Subcutaneous adipose tissue (tissue), 4 donors: ENCODE data around the gene ENTPD5. TPM values are rescaled to one million over a fixed set of nuclear protein-coding genes. Genes with fewer than 3 reads are reported as not detected.

Experiments used
- small RNA-seq: library from RNA; depleted of rRNA; stranded (forward); fragments of <200 nt; gene quantifications from one replicate; pipeline ENCODE3, GENCODE V24; 2016
- total RNA-seq, 4 donors: library from RNA; depleted of rRNA; stranded (reverse); fragments of >200 nt; gene quantifications; one replicate each; pipeline ENCODE4 v1.1.0, GENCODE V29; 2016
- TF ChIP-seq, protein P1 (sequence below): fragments of 450-650 bp; IDR thresholded peaks from one replicate; pipeline ENCODE4 v1.5.1; 2016; ENCODE audit warnings: low read depth, mild to moderate bottlenecking, control low read depth, antibody characterized with exemption, moderate library complexity

ENTPD5 gene
- total RNA-seq, 4 donors from 2014 or later: 10.0 to 14.9 (median 12.4) TPM

DNA sequence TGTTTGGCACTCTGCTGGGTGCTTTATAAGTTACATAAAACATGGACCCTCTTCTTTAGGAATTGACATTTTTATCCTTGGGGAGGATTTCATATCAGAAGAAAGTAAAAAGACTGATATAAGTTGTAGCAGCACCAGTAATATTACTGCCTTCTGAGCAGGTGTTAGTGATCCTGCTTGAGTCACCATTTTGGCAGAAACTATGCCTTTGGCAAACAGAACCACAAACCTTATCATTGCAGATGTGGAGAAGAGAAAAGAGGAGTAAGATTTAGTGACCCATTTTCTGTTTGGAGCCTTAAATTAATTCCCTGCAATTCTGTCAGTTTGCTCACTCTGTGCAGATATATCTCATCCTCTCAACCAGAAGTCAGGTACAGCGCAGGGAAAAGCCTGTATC lies 109.4 kb downstream of the ENTPD5 start:
- TF ChIP-seq, protein P1, sequence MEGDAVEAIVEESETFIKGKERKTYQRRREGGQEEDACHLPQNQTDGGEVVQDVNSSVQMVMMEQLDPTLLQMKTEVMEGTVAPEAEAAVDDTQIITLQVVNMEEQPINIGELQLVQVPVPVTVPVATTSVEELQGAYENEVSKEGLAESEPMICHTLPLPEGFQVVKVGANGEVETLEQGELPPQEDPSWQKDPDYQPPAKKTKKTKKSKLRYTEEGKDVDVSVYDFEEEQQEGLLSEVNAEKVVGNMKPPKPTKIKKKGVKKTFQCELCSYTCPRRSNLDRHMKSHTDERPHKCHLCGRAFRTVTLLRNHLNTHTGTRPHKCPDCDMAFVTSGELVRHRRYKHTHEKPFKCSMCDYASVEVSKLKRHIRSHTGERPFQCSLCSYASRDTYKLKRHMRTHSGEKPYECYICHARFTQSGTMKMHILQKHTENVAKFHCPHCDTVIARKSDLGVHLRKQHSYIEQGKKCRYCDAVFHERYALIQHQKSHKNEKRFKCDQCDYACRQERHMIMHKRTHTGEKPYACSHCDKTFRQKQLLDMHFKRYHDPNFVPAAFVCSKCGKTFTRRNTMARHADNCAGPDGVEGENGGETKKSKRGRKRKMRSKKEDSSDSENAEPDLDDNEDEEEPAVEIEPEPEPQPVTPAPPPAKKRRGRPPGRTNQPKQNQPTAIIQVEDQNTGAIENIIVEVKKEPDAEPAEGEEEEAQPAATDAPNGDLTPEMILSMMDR: no peak

Small RNA genes within 50 kb of the gene (small RNA-seq; reads per million reads assigned to genes)
- gene AC005480.2: not detected

Other genes with a start within 250 kb of the ENTPD5 start
- gene PTGR2, start 167.5 kb downstream of the ENTPD5 start, total RNA-seq: 10 to 100 TPM in 3 of 4 donors, 1 to 10 TPM in 1; 9.5 to 26.4 (median 17.2) TPM
- gene ZNF410, start 132.4 kb downstream of the ENTPD5 start, total RNA-seq: 10 to 100 TPM; 32.0 to 51.4 (median 44.1) TPM
- gene FAM161B, start 69.2 kb downstream of the ENTPD5 start, total RNA-seq: 1 to 10 TPM; 3.1 to 4.1 (median 4.0) TPM
- gene COQ6, start 69.0 kb downstream of the ENTPD5 start, total RNA-seq: 10 to 100 TPM; 34.6 to 46.9 (median 37.9) TPM
- 10 to 100 TPM in 1 of 4 donors, 1 to 10 TPM in 3; 3.1 to 12.3 (median 5.5) TPM for gene BBOF1, start 61 bp upstream of the ENTPD5 start, total RNA-seq
- gene ALDH6A1, start 65.2 kb upstream of the ENTPD5 start, total RNA-seq: 100 to 1,000 TPM in 1 of 4 donors, 10 to 100 TPM in 3; 56.8 to 102 (median 76.5) TPM
- gene LIN52, start 65.7 kb upstream of the ENTPD5 start, total RNA-seq: 10 to 100 TPM in 2 of 4 donors, 1 to 10 TPM in 2; 8.3 to 13.4 (median 9.9) TPM
- not detected for gene VSX2, start 220.2 kb upstream of the ENTPD5 start, total RNA-seq